Stimulated activated CD4-positive, alpha-beta T cell treated with anti-CD3 and anti-CD28 coated beads, Interleukin-2, amount 100 ng/mL, for 48 hours (primary cell): ENCODE measurements around the gene C1QTNF2.

Source experiments
- DNase-seq, 2 donors: peaks; one replicate each; pipeline ENCODE4 v3.0.0-alpha.2; 2020

C1QTNF2 gene

DNA sequence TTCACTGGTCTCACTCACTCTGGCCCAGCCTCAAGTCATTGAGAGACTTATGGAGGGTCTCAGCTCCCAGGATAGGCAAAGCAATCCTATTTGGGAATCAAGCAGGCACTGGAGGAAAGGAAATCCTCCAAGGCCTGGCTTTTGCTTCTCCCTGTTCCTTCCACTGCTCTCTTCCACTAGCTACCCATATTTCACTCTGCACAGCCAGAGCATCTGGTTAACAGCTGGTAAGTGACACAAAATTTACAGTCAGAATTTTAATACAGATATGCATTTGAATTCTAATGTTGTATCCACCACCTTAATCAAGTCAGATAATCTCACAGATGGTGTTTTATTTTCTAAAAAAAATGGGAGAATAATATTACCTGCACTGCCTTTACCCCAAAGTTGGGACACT, 868 bp upstream of the C1QTNF2 start:
- no peak for DNase-seq

DNA sequence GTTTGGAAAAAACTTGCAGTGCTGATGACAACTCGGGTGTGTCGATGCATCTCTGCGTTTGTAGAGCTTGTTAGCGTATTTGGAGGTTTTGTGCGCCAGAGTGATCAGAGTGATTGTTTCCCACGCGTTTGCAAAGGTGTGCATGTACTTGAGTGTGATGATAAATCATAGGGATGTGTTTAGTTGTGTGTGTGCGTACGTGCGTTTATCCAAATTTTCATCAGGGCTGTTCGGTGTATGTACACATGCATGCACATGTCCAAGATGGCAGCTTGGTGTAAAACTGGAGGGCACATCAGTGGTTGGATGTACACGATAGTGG, 248 bp upstream of the C1QTNF2 start:
- no peak for DNase-seq

DNA sequence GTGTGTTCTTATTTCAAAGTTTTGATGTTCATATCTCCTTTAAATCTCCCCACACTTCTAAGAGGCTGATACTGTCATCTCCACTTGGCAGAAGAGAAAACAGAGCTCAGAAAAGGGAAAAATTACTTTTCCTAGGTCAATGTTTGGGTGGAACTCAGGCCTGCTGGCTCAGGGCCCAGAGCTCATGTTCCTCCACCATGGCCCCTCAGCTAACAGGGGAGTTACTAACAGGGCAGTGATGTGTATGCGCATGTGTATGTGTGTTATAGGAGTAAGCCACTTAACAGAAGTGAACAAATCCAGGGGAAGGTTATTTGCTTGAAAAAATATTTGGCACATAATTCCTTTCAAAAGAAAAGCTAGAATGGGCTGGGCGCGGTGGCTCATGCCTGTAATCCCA, 2.5 kb downstream of the C1QTNF2 start:
- no peak for DNase-seq

DNA sequence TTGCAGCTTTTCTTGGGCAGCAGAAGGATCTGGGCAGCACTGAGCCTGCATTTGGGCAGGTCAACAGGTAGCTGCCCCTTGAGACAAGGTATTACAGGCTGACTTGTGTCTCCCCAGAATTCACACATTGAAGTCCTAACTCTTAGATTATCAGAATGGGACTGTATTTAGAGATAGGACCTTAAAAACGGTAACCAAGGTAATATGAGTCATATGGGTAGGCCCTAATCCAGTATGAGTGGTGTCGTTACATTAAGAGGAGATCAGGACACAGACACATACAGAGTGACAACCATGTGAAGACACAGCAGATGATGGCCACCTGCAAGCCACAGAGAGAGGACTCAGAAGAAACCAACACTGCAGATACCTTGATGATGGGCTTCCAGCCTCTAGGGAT, 3.2 kb downstream of the C1QTNF2 start:
- DNase-seq: no peak

DNA sequence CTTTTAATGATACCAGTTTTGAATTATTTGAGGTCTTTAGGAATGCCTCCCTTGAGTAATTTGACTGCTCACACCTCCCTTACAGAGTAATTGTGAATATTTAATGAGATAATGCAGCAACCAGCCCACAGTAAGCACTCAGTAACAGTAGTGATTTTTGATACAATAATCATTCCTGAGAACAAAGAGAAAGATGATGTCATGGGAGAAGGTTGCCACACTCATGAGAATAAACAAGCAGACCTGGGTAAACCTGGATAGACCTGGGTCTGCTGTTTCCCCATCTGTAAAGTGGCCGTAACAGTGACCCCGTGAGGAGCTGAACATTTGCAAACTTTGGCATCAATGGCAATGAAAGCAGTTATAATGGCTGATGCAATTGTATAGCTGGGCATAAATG, 4.2 kb downstream of the C1QTNF2 start:
- no peak for DNase-seq

DNA sequence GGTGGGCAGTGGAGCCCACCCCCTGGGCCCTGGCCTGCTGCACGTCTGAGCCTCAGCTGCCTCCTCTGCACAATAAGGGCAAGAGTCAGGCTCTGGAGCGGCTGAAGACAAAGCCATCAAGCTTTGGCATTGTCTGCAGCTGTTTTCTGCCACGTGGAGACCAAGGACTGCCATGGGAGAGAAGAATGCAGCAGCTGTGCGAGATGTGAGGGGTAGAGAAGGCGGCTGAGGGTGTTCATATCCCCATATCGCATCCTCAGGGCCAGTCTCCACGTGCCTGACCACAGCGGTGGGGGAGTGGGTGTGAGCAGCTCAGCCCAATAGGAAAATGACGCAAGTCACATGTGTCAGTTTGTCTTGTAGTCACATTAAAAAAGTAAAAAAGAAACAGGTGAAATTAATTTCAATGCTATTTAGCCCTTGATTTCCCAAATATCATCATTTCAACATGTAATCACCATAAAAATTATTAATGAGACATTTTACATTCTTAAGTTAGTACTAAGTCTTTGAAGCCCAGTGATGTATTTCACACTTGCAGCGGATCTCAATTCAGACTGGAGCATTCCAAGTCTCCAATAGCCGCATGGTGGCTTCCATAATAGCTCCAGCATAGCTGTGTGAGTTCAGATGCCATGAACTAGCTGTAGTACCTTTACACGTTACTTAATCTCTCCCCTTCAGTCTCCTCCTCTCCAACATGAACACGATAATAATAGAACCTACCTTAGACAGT, 6.6 kb downstream of the C1QTNF2 start:
- DNase-seq: no peak

DNA sequence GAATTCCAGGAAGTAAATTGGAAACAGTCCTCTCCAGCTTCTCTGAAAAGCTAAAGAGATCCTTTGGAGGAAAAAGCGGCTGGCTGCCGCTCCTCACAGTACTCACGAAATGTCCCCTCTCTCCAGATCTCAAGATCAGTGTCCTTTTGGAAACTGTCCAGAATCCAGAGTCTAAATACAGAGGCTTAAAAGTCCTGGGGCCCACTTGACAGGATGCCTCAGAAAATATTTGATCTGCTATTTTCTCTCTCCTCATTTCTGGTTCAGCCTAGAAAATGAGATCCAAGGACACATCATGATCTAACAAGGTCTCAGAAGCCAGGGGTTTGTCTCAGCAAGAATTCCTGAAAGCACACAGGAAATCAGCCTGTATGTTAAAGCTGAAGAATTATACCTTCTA, 7.2 kb downstream of the C1QTNF2 start:
- DNase-seq: no peak

DNA sequence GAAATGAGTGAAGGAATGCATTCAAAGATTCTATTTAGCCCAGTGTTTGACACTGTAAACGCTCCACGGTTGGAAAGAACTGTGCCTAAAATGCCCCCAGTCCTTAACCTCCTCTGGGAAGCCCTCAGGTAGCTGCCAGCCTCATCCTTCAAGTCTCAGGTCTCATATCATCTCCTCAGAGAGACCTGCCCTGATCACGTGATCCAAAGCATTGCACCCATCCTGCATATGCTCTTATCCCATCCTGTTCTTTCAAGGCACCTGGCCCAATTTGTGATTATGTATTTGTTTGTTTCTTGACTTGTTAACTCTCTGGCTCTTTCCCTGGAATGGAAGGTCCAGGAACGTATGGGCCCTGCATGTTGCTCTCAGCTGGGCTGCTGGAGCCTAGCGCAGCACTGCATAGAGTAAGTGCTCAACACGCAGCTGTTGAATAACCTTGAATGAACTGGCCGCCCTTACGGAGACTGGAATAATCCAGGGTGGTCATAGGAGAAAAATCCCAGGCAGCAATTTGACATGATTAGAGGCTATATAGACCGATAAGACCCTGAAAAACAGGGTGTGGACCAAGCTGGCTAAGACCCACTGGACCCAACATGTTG, 8.7 kb downstream of the C1QTNF2 start:
- DNase-seq: no peak

DNA sequence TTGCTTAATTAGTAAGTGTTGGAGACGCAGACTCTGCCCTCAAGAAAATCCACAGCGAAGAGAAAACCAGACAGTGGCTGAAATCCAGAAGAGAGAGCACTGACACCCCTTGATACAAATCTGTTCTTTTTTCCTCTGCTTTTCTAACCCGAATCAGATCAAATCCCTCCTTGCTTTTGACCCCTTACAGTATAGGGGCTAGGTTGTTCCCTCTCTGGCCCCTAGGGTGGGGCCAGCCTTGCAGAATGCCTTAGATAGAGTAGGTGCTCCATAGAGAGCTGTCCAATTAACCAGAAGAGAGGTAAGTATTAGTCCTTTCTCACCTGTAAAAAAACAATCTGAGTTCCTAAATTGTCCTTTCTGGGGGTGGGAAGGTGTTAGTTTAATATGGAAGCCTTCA, 10.1 kb downstream of the C1QTNF2 start:
- DNase-seq: no peak

DNA sequence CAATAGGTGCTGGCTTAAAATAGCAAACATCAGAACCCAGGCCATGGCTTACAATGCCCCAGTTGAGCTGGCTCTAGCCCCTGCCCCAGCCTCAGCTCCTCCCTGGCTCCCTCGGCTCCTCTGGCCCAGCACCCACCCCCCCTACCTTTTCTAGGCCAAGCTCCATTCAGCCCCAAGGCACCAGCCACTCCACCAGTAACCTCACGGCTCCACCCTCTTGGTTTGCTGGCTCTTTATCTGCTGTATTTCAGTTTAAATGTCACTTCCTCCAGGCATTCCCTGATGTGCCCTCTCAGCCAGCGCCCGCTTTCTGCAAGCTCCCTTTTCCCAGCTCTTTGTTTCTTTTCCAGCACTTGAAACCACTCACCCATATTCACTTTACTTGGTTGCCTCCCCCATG, 10.6 kb downstream of the C1QTNF2 start:
- no peak for DNase-seq

DNA sequence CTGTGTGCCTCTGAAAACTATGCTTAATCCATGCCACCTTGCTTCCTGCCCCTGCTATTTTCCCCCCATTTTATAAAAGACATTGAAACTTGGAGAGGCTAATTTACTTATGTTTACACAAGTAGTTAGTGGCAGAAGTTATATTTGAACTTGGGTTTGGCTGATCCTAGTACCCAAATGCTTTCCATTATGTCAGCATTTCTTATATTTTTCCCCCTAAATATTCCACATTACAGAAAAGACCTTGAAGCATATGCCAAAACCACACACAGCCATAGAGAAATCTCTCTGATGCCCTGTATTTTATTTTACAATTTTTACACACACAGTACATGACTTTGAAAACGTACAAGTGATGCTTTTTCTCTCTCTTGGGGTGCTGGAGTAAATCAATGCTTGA, 11.2 kb downstream of the C1QTNF2 start:
- DNase-seq: no peak

DNA sequence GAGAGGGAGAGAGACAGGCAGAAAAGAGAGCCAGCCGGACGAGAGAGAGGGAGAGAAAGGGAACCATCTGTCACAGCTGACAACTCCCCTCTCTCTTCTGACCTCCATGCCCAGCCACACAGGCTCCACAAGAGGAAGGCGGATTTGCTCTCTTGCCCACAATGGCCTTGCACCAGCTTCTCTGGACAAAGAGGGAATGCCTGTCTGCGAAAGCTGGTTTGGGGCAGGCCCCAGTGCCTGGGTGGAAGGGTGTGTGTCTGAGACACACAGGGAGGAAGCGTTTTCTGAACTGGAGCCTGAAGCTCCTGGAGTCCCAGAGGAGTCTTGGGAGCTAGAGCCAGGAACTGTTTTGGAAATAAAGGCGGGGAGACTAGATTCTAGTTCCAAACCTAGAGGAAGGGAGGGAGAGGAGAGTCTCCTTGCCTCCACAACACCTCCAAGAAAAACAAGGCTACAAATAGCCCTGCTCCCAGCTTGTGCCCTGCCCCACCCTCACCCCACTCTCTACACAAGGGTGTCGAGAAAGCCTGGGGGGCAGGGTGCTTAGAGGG, 12.5 kb downstream of the C1QTNF2 start:
- DNase-seq: no peak

DNA sequence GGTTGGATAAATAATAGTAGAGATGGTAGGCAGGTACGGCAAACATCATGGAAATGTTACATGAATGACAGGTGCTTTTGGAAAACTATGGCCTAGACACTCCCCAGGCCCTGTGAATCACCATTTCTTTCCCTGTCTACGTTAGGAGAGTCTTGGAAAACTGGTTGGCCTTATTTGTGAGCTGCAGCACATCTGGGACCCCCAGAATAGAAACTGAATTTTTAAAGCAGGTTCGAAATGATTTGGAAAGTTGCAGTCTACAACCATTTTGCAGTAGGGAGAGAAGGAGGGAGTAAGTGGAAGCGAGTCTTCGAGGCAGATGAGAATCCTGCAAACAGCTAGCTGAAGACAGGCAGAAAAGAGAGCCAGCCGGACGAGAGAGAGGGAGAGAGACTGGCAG, 13.0 kb downstream of the C1QTNF2 start:
- DNase-seq: no peak

DNA sequence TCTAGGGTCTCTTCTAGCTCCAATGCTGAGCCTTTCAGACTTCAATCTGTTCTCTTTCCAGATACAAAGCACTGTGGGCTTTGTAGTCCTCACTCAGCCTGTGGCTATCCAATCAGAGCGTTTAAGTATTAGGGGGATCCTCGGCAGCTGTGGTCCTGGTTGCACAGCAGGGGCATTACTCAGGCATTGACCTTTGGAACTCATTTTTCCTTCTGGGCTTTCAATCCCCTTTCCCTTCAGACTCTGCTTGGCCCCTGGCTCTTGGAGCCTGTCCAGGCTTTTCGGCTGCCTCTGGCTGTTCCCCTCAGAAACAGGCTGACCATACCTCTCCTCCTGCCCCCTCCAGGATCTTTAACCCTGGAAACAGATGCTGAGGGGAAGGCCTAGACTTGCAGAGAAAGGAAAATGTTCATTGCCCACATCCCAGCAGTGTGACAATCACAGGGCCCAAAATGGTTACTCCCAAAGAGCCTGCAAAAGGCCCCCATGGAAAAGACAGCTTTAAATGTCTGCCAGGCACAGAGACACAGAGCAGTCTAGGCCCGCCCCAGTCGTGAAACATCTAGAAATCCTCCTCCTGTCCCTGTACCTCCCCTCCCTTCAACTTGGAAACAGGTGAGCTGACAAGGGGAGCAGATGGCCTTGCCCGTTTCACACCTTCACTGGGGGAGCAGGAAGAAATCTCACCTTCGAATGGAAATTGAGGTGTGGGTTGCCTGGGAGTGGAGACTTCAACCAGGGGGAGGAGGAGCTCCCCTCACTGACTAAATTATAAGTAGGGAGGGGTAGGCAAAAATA, 13.7 kb downstream of the C1QTNF2 start:
- DNase-seq: no peak

DNA sequence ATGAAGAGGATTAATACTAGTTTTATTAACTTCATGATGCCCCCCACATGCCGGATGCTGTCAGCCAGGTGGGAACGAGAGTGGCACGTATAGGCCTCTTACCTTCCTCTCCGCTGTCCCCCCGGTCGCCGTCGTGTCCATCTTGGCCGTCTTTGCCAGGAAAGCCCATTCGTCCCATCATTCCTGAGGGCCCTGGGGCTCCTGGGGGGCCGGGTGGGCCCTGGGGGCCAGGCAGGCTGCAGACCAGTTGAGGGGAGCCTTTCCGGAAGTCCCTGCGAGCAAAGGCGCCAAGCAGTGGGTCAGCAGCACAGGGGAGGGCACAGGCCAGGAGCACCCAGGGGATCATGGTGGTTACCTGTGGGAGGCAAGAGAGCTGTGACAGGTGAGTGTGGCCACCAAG, 15.8 kb downstream of the C1QTNF2 start:
- no peak for DNase-seq

DNA sequence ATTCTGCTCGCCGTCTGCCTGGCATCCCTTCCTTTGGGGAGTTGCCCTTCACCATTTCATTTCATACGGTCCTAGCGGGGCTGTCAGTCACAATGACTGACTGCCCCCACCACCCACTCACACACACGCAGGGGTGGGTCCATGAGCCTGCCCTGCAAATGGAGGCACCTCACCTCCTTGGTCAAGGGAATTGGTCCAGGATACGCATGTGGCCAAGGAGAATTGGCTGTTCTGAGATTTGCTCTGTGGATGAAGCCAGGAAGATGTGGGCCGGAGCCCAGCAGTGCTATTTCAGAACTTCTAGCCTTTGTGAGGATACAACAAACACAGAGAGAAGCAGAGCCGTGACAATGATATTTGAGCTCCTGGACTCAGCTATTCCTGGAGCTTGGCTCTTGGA, 17.0 kb downstream of the C1QTNF2 start:
- DNase-seq: no peak

DNA sequence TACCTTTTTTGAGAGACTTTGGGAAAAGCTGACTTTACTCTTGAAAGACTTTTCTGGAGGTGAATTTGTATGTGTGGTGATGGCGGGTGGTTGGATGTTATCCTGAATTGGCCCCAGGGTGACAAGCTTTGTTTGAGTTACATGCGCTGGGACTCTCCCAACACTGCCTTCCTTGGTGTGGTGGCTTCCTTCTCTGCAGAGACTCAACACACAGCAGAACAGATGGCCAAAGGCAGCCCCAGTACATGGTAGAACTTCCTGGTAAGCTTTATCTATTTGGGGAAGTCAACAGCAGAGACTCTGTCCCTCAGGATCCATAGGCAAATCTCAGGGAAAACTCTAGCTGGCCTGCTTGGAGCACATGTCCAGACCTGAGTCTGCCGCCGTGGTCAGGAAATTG, 18.1 kb downstream of the C1QTNF2 start:
- DNase-seq: no peak

DNA sequence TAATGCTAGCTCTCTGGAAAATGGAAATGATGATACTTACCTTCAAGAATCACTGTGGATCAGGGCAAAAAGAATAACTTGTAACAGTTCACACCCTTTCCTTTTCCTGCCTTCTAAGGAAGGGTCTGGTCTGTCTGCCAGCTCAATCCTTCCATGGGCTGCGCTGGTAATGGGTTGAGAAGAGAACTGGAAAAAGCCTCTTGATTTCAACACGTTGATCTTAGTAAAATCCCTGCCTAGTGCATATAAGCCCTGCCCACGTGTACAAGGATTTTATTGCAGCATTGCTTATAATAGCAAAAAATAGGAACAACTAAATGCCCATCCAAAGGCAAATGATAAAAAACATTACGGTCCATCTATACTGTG, 20.5 kb downstream of the C1QTNF2 start:
- DNase-seq: no peak

DNA sequence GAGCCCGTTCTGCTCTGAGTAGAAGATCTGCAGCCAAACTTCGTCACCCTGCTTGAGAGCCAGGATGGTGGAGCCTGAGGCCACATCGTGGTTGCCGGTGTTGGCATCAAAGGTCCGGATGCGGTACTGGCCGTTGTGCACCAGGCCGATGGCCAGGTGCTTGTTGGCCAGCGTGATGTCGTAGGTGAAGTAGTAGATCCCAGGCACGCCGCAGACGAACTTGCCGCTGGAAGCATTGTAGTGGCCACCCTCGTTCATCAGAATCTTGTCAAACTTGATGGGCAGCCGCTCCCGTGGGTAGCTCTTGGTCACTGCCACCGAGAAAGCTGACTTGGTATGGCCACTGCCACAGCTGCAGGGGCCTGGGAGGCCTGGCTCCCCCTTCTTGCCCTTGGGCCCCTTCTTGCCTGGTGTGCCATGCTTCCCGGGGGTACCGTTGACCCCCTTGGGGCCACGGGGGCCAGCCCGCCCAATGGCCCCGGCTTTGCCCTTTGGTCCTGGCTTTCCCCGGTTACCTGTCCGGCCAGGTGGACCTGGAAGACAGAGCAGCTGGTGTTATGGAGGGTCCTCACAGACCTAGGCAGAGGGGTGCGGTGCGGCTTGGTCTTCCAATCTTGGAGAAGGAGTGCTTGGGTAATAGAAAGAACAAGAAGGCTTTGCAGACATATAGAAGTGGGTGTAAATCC, 21.0 kb downstream of the C1QTNF2 start:
- no peak for DNase-seq

DNA sequence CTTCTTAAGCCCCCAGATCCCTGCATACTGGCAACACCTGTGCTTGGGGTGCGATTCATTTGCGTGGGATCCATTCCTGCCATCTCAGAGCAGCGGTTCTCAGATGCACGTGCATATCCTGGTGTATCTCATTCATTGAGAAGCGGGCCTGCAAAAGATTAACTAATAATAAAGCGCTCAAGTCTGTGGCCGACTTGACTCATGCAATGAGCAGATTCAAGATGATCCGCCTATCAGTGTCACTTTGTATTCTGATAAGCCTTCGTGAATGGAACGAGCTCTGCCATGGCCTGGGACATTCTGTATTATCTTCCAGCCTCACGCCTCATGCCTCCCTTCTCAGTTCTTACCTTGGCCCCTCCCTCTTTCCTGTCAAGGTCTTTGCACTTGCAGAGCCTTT, 22.3 kb downstream of the C1QTNF2 start:
- DNase-seq: no peak

DNA sequence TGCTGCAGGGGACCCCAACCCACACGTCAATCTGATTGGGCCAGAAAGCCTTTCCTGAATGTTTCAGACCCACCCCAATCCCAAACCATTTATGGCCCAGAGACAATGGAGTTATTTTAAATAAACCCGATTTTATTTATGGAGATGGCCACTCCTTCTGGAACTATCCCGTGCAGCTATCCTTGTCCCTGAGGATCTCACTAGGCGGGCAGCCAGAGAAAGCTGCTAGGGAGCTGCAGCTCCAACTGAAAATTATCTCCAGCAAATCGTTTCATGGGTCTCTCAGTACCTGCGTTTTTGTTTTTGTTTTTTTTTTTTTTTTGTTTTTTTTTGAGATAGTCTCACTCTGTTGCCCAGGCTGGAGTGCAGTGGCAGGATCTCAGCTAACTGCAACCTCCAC, 23.0 kb downstream of the C1QTNF2 start:
- DNase-seq: no peak

DNA sequence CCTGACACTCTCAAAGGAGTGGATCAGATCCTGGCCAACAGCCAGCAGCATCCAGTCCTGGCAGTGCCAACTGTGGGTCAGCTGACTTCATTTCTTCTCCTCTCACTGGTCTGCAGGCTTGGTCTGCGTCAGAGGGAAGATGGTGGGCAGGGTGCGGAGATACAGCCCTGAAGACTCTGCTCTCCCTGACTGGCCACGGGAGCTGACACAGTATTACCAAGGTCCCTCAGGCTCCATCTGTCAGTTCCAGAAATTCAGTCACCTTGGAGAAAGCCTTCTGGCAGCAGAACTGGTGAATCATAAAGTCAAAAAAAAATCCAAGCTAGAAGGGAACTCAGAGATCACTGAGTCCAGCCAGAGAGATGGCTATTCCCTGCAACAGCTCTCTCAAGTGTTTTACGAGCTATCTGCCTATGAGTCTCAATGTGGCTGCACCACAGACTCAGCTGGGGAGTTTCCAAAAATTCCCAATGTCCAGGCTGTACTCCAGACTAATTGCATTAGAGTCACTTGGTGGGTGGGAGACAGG, 27.9 kb downstream of the C1QTNF2 start:
- no peak for DNase-seq

DNA sequence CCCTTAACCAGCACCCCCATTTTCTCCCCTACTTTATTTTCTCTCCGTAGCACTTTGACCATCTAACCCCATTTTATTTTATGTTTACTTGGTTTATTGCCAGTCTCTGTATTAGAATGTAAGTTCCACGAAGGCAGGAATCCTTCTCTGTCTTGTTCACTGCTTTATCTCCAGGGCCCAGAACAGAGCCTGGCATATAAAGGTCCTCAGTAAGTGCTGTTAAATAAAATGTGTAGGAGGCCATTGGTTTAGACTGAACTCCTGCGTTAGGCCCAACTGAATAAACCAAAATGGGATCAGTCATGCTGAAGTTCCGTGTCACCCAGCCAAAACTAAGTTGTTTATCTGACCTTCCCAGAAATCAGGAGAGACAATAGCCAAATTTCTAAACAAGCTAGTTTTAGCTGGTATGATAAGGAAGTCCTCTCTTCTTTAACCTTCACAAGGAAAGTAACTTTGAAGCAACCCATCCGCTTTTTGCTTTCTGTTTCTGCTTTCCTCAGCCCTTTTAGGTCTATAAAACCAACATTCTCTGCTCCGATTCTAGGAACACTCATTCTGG, 29.0 kb downstream of the C1QTNF2 start:
- no peak for DNase-seq
